H54 (cell line): ENCODE data around the gene RFTN1.

Experiments used
- DNase-seq: peaks from one replicate; pipeline ENCODE4 v3.0.0; 2011; ENCODE audit warnings: low spot score, mixed read lengths; ENCODE audit not compliant: insufficient read length
- FAIRE-seq: peaks from 3 replicates; lab custom pipeline; 2011; peaks lifted over from hg19 to GRCh38; lab: Jason Lieb, UNC
- POLR2A ChIP-seq: IDR thresholded peaks from 2 replicates; pipeline ENCODE4 v1.6.1; 2011; ENCODE audit warnings: low read depth, mild to moderate bottlenecking, low read length

RFTN1 gene

GRCh38 chr3:16410659-16411058 lies 102.8 kb downstream of the RFTN1 start:
- DNase-seq (no peak), FAIRE-seq (no peak)
- TF ChIP-seq POLR2A = no peak

- no peak for TF ChIP-seq POLR2A
- DNase-seq = no peak
- FAIRE-seq = no peak
These were observed 104.5 kb downstream of the RFTN1 start for GRCh38 chr3:16409032-16409431.

- no peak for TF ChIP-seq POLR2A
- no peak for FAIRE-seq
- DNase-seq = no peak
These were observed 106.1 kb downstream of the RFTN1 start for GRCh38 chr3:16407366-16407765.

GRCh38 chr3:16406579-16406978 lies 106.9 kb downstream of the RFTN1 start:
- FAIRE-seq (no peak), DNase-seq (no peak)
- TF ChIP-seq POLR2A = no peak

GRCh38 chr3:16406166-16406565 lies 107.3 kb downstream of the RFTN1 start:
- DNase-seq = no peak
- TF ChIP-seq POLR2A = no peak
- no peak for FAIRE-seq

- DNase-seq (no peak), FAIRE-seq (no peak)
- TF ChIP-seq POLR2A = no peak
These were observed 109.1 kb downstream of the RFTN1 start for GRCh38 chr3:16404349-16404895.

- no peak for FAIRE-seq
- no peak for TF ChIP-seq POLR2A
- DNase-seq = no peak
These were observed 111.0 kb downstream of the RFTN1 start for GRCh38 chr3:16402451-16402850.

- no peak for FAIRE-seq
- TF ChIP-seq POLR2A = no peak
- no peak for DNase-seq
These were observed 112.2 kb downstream of the RFTN1 start for GRCh38 chr3:16401273-16401672.

GRCh38 chr3:16400106-16400931 lies 113.2 kb downstream of the RFTN1 start:
- DNase-seq (no peak), FAIRE-seq (no peak)
- TF ChIP-seq POLR2A = no peak

GRCh38 chr3:16399473-16399872 lies 114.0 kb downstream of the RFTN1 start:
- FAIRE-seq = peak; percentile 96
- peak; percentile 35 for DNase-seq
- TF ChIP-seq POLR2A = no peak

GRCh38 chr3:16398648-16399047 lies 114.9 kb downstream of the RFTN1 start:
- no peak for DNase-seq
- FAIRE-seq = no peak
- TF ChIP-seq POLR2A = no peak

GRCh38 chr3:16396202-16396601 lies 117.3 kb downstream of the RFTN1 start:
- FAIRE-seq (no peak), DNase-seq (no peak)
- no peak for TF ChIP-seq POLR2A

GRCh38 chr3:16395212-16395611 lies 118.3 kb downstream of the RFTN1 start:
- TF ChIP-seq POLR2A = no peak
- DNase-seq (no peak), FAIRE-seq (no peak)

- no peak for DNase-seq
- no peak for FAIRE-seq
- TF ChIP-seq POLR2A = no peak
These were observed 118.9 kb downstream of the RFTN1 start for GRCh38 chr3:16394639-16395038.

GRCh38 chr3:16392717-16393116 lies 120.8 kb downstream of the RFTN1 start:
- FAIRE-seq (no peak), DNase-seq (no peak)
- no peak for TF ChIP-seq POLR2A
